GM18519 (cell line): ENCODE data around the gene STK32B.

Experiments used
- ATAC-seq: cut with Tn5 transposase; IDR thresholded peaks from one replicate; pipeline ENCODE4 v1.9.1; 2021; ENCODE audit warnings: mild to moderate bottlenecking, moderate library complexity; ENCODE audit not compliant: unreplicated experiment, low FRiP score

The STK32B gene

DNA sequence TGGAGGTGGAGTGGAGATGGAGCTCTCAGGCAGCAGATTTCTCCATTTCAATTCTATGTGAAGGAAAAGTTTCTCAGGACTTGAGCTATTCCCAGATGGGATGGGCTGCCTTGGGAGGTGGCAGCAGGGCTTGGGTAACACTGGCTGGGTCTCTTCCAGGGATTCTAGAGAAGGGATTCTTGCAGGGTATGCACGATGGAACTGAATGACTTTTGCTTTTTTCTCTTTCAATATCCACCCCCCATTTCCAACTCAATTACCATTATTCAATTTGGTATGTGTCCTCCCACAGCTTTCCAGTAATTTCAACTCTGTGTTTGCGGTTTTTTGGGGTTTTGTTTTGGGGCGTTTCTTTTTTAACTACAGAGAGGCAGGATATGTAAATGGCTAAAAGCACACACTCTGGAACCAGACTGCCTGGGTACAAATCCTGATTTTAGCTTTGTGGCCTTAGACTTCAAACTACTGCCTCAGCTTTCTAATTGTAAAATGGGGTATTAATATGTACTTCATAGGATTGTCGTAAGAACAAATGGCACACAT, 428.3 kb downstream of the STK32B start:
- no peak for ATAC-seq

GRCh38 chr4:5488413-5488812, 437.1 kb downstream of the STK32B start:
- ATAC-seq, result no peak

- no peak for ATAC-seq
Measured at GRCh38 chr4:5489260-5489659, 438.0 kb downstream of the STK32B start.

GRCh38 chr4:5497489-5497888, 446.2 kb downstream of the STK32B start:
- ATAC-seq, result no peak

DNA sequence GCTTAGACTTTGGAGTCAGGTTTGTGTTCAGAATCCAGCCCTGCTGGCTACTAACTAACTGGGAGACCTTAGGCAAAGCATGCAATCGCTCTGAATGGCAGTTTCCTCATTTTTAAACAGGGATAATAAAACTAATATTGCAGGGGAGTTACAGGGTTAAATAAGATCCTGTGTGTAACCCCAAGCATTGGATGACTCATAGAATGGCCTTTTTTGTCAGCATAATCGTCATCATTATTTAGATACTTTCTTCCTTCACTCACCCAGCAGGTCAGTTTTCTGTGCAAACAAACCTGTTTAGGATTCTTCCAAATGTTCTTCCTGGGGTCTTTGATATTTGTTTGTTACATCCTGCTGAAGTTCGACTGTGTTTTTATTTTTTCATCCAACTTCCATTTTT, 448.9 kb downstream of the STK32B start:
- ATAC-seq, result no peak

DNA sequence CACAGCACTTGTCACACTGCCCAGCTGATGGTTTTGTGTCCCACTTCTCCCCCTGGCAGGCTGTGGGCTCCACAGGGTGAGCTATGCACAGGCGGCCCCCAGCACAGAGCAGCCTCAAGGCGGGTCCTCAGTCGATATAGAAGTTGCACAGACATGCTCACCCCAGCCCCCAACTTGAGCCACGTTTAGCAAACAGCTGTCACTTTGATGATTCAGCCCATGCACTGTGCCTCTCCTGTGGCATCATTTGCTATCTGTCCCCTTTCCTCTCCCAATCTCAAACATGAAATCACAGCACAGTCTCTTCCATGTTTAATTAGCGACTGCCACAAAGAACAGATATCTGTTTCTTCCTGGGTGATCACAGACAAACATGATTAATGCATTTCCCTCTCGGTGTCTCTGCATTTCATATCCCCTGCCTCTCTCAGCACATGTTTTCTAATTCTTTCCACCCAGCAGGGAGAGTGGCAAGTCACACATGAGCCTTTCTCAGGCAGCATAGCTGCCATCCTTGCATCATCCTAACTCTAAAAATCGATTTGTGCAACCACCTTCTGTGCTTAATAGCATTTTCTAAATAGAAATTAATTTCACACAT, 452.2 kb downstream of the STK32B start:
- ATAC-seq, result no peak

DNA sequence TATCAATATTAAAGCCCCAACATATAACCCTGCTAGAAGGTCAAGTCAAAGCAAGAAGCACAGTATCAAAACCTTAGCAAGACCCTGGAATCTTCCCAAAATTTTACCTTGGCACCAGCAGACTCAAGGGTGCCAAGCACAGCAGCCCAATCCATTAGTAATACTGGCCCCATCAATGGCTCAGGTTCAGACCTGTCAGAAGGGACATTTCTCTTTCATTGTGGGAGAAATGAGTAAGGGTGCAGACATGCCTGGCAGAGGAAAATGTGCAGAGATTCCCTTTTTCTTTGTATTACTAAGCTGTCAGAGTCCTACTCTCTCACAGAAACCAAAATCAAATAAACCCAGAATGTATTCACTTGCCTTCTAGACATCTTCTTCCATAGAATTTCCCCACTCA, 453.2 kb downstream of the STK32B start:
- ATAC-seq, result no peak

- no peak for ATAC-seq
Measured at GRCh38 chr4:5510504-5510903, 459.2 kb downstream of the STK32B start.

- ATAC-seq, result no peak
Measured at GRCh38 chr4:5511791-5512190, 460.5 kb downstream of the STK32B start.

GRCh38 chr4:5515646-5516045, 464.4 kb downstream of the STK32B start:
- ATAC-seq, result no peak

GRCh38 chr4:5517372-5517771, 466.1 kb downstream of the STK32B start:
- no peak for ATAC-seq

DNA sequence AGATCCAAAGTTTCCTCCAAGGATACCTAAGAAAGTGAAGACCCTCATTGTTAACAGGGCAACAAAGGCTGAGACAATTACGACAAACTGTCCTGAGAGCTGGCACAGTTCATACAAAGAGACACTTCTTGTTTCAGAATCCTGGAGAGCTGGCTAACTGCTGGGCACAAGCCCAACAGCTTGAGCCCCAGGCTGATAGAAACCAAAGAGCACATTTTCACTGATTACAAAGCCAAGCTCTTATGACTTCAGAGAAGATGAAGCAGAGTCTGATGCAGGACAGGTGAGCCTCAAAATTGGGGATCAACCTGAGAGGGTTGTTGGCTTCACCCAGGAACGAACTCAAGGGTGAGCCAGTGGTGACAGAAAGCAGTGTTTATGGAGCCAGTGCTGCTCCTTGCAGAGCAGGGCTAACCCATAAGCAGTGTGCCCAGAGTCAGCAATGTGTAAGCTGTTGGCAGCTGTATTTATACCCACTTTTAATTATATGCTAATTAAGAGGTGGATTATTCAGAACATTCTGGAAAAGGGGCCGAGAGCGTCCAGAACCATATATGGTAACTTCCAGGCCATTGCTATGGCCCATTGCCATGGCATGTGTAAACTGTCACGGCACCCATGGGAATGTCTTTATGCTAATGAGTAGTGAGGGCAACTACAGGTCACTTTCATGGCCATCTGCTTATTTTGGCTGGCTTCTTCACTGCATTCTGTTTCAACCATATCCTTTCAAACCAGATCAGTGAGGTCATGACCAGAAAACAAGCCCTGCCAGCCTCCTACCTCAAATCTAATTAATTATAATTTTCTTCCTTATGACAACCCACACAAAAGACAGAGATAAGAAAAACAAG, 473.4 kb downstream of the STK32B start:
- no peak for ATAC-seq

GRCh38 chr4:5526080-5526846, 475.0 kb downstream of the STK32B start:
- ATAC-seq, result no peak

DNA sequence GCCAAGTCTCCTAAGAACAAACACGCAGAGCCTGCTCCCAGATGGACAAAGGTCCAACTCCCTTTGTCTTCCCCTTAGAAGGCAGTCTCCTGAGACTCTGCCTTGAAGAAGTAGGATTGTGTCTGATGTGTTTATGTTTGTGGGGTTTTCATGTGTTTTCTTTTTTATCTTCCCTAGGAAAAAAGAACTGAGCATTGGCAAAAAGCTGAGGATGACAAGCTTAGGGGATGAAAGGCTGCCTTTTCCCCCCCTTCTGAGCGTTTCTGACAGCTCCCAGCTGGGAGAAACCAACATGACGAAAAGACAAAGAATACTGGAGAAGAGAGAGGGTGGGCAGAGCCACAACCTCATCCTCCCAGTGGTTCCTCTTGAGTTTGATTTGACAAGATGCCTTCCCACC, 475.9 kb downstream of the STK32B start:
- no peak for ATAC-seq

DNA sequence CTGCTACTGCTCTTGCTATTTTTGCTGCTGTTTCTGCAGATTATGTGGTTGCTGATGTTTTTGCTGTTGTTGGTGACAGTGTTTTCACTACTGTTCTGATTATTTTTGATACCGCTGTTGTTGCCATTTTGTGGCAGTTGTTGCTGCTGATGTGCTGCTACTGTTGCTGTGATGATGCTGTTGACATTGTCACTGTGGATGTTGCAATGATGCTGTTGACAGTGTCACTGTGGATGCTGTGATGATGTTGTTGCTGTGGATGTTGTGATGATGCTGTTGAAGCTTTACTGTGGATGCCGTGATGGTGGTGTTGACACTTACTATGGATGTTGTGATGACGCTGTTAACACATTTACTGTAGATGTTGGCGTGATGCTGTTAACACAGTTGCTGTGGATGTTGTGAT, 476.8 kb downstream of the STK32B start:
- no peak for ATAC-seq

- no peak for ATAC-seq
Measured at GRCh38 chr4:5532100-5532499, 480.8 kb downstream of the STK32B start.

DNA sequence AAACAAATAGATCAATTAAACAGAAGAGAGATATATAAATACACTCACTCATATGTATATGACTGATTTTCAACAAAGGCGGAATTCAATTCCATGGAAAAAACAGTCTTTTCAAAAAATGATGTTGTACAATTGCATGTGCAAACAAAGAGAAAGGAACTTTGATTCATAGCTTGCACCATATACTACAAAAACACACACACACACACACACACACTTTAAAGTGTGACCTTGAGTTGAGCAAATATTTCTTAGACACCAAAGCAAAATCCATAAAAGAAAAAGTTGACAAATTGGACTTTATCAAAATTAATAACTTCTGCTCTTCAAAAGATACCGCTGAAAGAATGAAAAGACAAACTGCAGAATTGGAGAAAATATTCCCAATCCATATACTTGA, 488.3 kb downstream of the STK32B start:
- ATAC-seq, result no peak

DNA sequence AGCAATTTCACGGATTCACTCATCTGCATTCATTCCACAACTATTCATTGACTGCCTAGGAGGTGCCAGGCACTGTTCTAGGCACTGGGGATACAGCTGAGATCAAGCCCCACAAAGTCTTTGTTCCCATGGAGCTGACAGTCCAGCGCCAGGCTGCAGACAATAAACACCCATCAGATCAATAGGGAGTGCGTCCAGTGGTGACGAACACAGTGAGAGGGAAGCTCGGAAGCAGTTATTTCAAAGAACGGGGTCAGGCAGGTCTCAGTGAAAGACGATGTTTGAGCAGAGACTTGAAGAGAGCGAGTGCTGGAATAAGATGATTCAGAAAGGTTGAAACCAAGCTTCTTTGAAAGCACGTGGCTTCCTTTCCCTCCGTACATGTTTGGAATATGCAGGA, 489.9 kb downstream of the STK32B start:
- no peak for ATAC-seq

DNA sequence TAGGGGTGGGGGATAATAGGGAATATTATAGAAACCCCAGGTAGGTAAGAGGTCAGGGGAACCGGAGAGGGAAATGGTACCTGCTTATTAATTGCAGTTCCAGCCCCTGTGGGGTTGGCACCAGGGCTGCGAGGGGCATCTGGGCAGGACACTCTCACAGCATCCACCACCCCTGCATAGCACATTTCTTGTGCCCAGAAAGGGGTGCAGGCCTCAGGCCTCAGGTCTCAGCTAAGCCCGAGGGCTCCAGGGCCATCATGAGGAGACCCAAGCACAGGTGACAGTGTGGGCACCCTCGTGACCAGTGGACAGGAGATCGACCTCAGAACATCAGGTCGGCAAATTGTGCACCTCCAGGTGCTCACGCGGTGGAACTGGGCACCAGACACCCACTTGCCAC, 492.4 kb downstream of the STK32B start:
- ATAC-seq, result no peak

GRCh38 chr4:5544762-5545161, 493.5 kb downstream of the STK32B start:
- ATAC-seq, result no peak

DNA sequence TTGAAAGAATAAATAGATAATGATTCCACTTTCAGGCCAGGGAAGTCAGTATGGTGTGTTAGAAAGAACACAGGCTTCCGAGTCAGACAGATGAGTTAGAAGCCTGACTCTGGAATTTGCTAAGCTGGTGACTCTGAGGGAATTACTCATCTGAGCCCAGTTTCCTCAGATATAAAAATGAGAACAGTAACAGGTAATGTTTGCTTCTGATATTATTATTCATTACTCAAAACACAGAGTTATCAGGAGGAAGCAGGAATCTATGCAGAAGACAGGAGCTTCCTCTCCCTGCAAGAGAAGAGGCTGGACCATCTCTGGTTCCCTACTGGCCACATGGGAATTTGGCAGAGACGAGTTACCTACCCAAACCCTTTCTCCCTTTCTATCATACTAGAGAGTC, 494.0 kb downstream of the STK32B start:
- no peak for ATAC-seq
